ENCODE results near the gene SBNO1.

Gene SBNO1

DNA sequence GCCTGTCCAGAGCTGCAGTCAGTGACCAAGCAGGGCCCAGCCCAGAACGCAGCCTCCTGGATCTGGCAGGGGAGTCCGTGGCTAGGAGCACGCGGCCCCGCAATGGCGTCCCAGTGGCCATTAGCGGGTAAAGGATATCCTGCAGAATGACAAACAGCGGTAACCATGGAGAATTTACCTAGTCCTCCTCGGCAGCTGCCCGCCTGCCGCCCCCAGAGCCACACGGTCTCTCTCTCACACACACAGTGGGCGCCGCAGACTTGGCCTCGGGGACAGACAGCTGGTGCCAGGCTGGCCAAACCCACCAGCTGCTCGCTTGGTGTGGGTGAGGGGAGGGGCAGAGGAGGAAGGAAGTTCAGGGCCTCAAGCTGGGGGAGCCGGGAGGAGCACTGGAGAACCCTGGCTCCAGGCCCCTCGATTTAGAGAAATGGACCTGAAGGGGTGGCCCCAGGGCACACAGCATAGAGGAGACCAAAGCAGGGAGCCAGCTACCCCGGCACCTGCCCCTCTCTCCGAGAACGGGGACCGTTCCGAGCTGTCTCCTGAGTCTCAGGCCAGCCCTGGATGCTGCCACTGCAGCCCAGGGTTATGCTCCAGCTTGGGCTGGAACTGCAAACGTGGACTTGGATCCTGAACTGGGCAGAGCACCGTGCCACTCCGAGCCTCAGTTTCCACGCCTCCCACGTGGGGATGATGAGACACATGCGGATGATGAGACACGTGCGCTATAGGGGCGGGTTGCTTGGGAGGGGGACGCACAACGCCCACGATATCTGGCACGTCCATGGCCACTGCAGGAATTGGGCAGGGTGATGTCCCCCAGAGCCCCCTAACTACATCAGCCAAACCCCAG is 96.4 kb downstream of the SBNO1 start:
- H3K9me3 ChIP-seq (ENCODE audit: control insufficient read depth, low read length), result no peaks in the 10 kb centered on the region
- H3K27ac ChIP-seq (ENCODE audit: insufficient read depth, low read length, poor library complexity, severe bottlenecking), result no peak overlapping the region
- no peaks in the 10 kb centered on the region for H3K36me3 ChIP-seq (ENCODE audit: control insufficient read depth, insufficient read depth, low read length)
- H3K4me1 ChIP-seq (ENCODE audit: control insufficient read depth, insufficient read depth, low read length, poor library complexity, severe bottlenecking), result peaks cover 9% of the 10 kb centered on the region
- no peaks in the 10 kb centered on the region for H3K27me3 ChIP-seq (replicated peaks; ENCODE audit: control insufficient read depth, insufficient read depth, low read length, poor library complexity, severe bottlenecking)
- H3K4me3 ChIP-seq (ENCODE audit: insufficient read depth, low read depth, low read length, poor library complexity, severe bottlenecking), result no peak overlapping the region
- DNase-seq, result no peak

DNA sequence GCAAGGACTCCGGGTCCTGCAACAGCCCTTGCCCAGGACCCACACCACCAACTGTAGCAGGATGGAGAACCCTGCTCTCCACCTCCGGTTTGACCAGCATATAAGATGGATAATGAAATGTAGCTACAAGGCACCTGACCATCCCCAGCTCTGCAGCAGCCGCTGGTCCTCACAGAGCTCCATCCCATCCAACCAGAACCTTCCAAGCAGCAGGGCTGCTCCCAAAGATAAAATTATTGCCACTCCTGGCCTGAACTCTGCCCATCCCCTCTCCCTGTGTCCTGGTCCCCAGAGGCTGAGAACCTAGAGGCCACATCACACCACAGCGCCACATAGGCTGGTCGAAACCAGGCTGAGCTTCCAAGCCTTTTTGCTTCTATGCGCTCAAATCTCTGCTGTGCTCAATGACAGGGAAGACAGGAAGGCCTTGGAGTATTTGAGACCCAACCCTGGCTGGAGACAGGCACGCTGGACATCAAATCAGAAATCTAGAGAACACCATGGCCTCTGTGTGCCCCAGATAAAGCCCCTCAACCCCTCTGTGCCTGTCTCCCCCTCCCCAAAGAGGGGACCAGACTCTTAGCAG is 97.2 kb downstream of the SBNO1 start:
- no peak overlapping the region for H3K27ac ChIP-seq (ENCODE audit: insufficient read depth, low read length, poor library complexity, severe bottlenecking)
- H3K4me3 ChIP-seq (ENCODE audit: insufficient read depth, low read depth, low read length, poor library complexity, severe bottlenecking), result no peak overlapping the region
- H3K9me3 ChIP-seq (ENCODE audit: control insufficient read depth, low read length), result no peaks in the 10 kb centered on the region
- DNase-seq, result no peak
- H3K27me3 ChIP-seq (replicated peaks; ENCODE audit: control insufficient read depth, insufficient read depth, low read length, poor library complexity, severe bottlenecking), result no peaks in the 10 kb centered on the region
- H3K36me3 ChIP-seq (ENCODE audit: control insufficient read depth, insufficient read depth, low read length), result no peaks in the 10 kb centered on the region
- peaks cover 9% of the 10 kb centered on the region for H3K4me1 ChIP-seq (ENCODE audit: control insufficient read depth, insufficient read depth, low read length, poor library complexity, severe bottlenecking)

DNA sequence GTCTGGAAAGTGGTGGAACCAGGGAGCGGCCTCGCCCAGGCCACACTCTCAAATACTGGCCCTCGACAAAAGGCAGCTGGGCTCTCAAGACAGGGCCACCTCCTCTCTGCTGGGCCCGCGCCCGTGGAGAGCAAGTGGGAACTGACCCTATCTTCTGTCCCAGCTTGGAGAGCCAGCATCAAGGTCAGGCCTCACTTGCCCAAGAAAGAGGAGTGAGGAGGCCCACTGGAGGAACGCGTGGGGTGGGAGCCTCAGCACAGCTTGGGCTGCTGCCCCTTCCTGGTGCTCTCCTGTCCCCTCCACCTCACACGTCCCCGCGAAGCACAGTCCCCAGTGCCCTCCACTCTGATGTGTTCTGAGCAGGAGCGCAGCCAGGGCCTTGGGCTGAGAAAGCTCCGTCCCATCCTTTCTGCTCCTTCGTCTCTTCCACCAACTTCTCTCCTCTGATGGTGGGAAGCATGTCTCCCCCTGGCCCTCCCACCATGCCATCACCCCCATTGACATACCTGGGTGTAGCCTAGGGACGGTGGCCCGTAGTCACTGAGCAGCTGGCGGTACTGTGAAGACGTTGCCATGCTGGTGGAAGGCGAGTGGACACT is 97.9 kb downstream of the SBNO1 start:
- Histone ChIP-seq H3K27me3 (replicated peaks; ENCODE audit: control insufficient read depth, insufficient read depth, low read length, poor library complexity, severe bottlenecking) (no peaks in the 10 kb centered on the region), H3K4me1 (ENCODE audit: control insufficient read depth, insufficient read depth, low read length, poor library complexity, severe bottlenecking) (peaks cover 9% of the 10 kb centered on the region), H3K27ac (ENCODE audit: insufficient read depth, low read length, poor library complexity, severe bottlenecking) (no peak overlapping the region), H3K36me3 (ENCODE audit: control insufficient read depth, insufficient read depth, low read length) (no peaks in the 10 kb centered on the region), H3K4me3 (ENCODE audit: insufficient read depth, low read depth, low read length, poor library complexity, severe bottlenecking) (no peak overlapping the region), H3K9me3 (ENCODE audit: control insufficient read depth, low read length) (no peaks in the 10 kb centered on the region)
- DNase-seq, result no peak

DNA sequence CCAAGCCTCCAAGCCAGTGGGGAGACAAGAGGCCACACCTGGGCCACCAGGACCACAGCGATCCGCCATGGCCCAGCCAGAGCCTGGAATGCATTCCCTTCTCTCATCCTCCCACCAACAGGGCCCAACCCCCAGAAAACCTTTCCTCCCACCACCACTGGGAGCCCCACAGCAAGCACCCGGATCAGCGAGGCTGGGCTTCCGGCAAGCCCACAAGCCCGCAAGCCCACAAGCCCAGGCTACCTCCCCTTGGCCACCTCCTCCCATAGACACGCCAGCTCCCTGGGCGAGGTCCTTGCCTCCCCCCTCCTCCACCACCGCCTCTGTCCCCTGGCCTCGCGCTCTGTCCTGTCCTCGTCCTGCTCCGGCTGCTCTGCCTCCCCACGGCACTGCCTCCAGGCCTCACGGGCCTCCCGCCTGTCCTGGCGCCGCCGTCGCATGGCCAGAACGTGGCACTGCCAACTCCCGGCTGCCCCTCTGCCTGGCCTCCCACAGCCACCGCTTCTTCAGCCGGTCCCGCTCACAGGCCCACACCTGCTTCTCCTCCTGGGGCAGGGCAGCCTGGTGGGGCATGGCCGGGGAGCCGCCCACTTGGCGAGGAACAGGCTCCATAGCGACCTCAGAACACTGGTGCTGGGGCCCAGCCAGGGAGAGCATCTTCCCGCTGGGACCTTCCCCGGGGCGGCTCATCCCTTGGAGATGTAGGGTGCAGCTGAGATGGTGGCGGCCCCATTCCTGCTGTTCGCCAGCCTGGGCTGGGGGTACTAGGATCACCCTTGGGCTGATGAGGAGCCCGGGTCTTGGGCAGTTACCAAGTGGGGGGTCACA is 98.6 kb downstream of the SBNO1 start:
- DNase-seq, result no peak
- H3K27ac ChIP-seq (ENCODE audit: insufficient read depth, low read length, poor library complexity, severe bottlenecking), result no peak overlapping the region
- no peak overlapping the region for H3K4me3 ChIP-seq (ENCODE audit: insufficient read depth, low read depth, low read length, poor library complexity, severe bottlenecking)
- H3K4me1 ChIP-seq (ENCODE audit: control insufficient read depth, insufficient read depth, low read length, poor library complexity, severe bottlenecking), result peaks cover 9% of the 10 kb centered on the region
- H3K36me3 ChIP-seq (ENCODE audit: control insufficient read depth, insufficient read depth, low read length), result no peaks in the 10 kb centered on the region
- H3K9me3 ChIP-seq (ENCODE audit: control insufficient read depth, low read length), result no peaks in the 10 kb centered on the region
- no peaks in the 10 kb centered on the region for H3K27me3 ChIP-seq (replicated peaks; ENCODE audit: control insufficient read depth, insufficient read depth, low read length, poor library complexity, severe bottlenecking)

DNA sequence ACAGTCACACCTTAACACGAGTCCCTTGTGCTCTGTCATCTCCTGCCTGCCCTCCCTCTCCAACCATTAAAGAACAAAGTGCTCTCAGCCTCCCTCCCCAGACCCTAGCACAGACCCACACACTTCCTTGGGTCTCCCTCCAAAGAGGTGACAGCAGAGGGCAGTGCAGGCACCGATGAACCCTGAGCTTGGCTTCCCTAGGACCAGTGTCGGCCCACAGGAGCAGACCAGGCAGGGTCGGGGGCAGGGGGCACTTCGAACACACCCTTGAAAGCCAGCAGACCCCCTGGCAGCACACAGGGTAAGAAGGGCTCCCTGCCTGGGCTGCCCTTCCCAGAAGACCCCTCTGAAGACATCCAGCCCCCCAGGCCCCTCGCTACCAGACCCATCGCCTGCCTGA is 100.0 kb downstream of the SBNO1 start:
- no peaks in the 10 kb centered on the region for H3K27me3 ChIP-seq (replicated peaks; ENCODE audit: control insufficient read depth, insufficient read depth, low read length, poor library complexity, severe bottlenecking)
- no peak for DNase-seq

DNA sequence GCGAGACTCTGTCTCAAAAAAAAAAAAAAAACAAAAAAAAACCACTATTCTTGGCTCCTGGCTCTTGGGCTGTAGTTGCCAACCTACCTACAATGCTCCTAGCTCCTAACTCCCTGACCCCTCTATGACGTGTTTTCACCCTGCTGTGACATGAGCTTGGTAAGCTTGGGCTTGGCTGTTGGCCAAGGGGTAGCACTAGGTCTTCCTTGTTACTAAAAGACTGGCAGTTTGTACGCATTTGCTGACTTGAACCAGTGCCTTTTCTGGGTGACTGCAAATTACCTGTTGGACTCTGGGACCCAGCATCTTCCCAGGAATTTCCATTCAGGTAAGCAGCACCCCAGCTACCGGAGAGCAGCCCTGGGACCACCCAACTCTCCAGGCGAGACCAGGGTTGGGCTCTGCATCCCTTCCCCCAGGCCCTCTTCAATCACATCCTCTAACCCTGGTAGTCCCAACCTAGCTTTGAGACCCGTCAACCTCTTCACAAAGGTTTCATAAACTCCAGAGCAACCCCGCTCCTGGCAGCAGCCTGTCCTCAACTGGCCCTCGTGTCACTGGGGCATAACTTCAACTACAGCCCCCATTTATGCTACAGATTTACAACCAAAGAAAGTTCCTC is 101.3 kb downstream of the SBNO1 start:
- Histone ChIP-seq H3K4me3 (ENCODE audit: insufficient read depth, low read depth, low read length, poor library complexity, severe bottlenecking) (no peak overlapping the region), H3K9me3 (ENCODE audit: control insufficient read depth, low read length) (no peaks in the 10 kb centered on the region), H3K27ac (ENCODE audit: insufficient read depth, low read length, poor library complexity, severe bottlenecking) (no peak overlapping the region), H3K27me3 (replicated peaks; ENCODE audit: control insufficient read depth, insufficient read depth, low read length, poor library complexity, severe bottlenecking) (no peaks in the 10 kb centered on the region), H3K36me3 (ENCODE audit: control insufficient read depth, insufficient read depth, low read length) (peaks cover 6% of the 10 kb centered on the region), H3K4me1 (ENCODE audit: control insufficient read depth, insufficient read depth, low read length, poor library complexity, severe bottlenecking) (no peaks in the 10 kb centered on the region)
- no peak for DNase-seq

More for the DNA sequence above, 100.0 kb downstream of the SBNO1 start:
- Histone ChIP-seq H3K27ac (ENCODE audit: insufficient read depth, low read length, poor library complexity, severe bottlenecking) (no peak overlapping the region), H3K9me3 (ENCODE audit: control insufficient read depth, low read length) (no peaks in the 10 kb centered on the region), H3K36me3 (ENCODE audit: control insufficient read depth, insufficient read depth, low read length) (no peaks in the 10 kb centered on the region), H3K4me3 (ENCODE audit: insufficient read depth, low read depth, low read length, poor library complexity, severe bottlenecking) (no peak overlapping the region), H3K4me1 (ENCODE audit: control insufficient read depth, insufficient read depth, low read length, poor library complexity, severe bottlenecking) (no peaks in the 10 kb centered on the region)

DNA sequence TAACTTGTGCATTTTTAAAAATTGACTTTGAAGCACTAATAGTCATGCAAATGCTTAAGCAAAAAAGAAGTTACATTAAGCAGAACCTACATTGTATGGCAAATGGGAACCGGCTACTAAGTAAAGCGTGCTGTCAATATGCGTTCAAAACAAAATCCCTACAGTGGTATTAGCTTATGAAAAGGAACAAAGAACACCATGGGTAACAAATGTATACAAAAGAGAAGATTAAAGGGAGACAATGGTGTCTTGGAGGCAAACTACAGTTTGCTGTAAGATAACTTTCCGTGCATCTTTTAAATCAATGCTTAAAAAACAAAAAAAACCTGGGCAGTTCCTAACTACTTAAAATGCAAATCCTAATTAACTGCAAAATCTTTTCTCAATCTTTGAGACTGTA is 103.5 kb downstream of the SBNO1 start:
- Histone ChIP-seq H3K27me3 (replicated peaks; ENCODE audit: control insufficient read depth, insufficient read depth, low read length, poor library complexity, severe bottlenecking) (no peaks in the 10 kb centered on the region), H3K4me1 (ENCODE audit: control insufficient read depth, insufficient read depth, low read length, poor library complexity, severe bottlenecking) (no peaks in the 10 kb centered on the region), H3K27ac (ENCODE audit: insufficient read depth, low read length, poor library complexity, severe bottlenecking) (no peak overlapping the region), H3K9me3 (ENCODE audit: control insufficient read depth, low read length) (no peaks in the 10 kb centered on the region), H3K36me3 (ENCODE audit: control insufficient read depth, insufficient read depth, low read length) (peaks cover 23% of the 10 kb centered on the region), H3K4me3 (ENCODE audit: insufficient read depth, low read depth, low read length, poor library complexity, severe bottlenecking) (no peak overlapping the region)
- no peak for DNase-seq

DNA sequence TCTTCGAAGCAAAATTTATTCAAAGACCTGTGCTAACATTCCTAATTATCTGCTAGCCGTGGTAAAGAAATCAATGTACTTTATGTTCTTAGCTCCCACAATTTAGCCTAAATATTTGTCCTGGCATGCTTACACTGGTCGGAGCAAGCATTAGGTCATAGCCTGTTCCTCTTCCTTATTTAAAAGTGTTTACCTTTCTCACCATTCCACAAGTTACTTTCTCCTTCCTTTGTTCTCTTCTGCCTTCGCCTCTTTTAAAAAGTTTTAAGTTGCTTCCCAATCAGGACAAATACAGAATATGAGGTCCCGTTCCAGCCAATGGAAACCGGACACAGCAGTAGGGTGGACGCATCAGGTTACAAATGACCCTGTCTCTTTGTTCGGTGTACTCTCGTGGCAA is 104.6 kb downstream of the SBNO1 start:
- peaks cover 32% of the 10 kb centered on the region for H3K36me3 ChIP-seq (ENCODE audit: control insufficient read depth, insufficient read depth, low read length)
- no peak overlapping the region for H3K27ac ChIP-seq (ENCODE audit: insufficient read depth, low read length, poor library complexity, severe bottlenecking)
- H3K27me3 ChIP-seq (replicated peaks; ENCODE audit: control insufficient read depth, insufficient read depth, low read length, poor library complexity, severe bottlenecking), result no peaks in the 10 kb centered on the region

DNA sequence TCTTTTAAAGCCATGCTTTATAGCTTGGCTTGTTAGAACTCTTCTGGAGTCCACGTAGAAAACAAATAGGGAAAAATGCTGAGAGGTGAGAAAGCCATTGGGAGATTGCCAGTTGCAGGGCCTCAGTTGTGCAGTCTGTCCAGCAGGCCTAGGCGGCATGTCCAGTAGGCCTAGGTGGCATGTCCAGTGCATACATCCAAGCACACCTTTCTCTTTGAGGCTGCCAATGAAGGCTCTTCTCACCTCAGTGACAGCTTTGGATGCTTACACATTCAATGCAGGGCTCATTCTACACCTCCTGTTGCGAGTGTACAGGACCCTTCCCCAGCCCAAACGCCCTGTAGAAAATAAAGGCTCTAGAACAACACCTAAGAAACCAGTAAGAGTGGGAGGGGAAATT is 106.1 kb downstream of the SBNO1 start:
- no peaks in the 10 kb centered on the region for H3K4me1 ChIP-seq (ENCODE audit: control insufficient read depth, insufficient read depth, low read length, poor library complexity, severe bottlenecking)
- H3K9me3 ChIP-seq (ENCODE audit: control insufficient read depth, low read length), result no peaks in the 10 kb centered on the region
- H3K4me3 ChIP-seq (ENCODE audit: insufficient read depth, low read depth, low read length, poor library complexity, severe bottlenecking), result no peak overlapping the region
- no peaks in the 10 kb centered on the region for H3K27me3 ChIP-seq (replicated peaks; ENCODE audit: control insufficient read depth, insufficient read depth, low read length, poor library complexity, severe bottlenecking)
- no peak for DNase-seq
- no peak overlapping the region for H3K27ac ChIP-seq (ENCODE audit: insufficient read depth, low read length, poor library complexity, severe bottlenecking)
- H3K36me3 ChIP-seq (ENCODE audit: control insufficient read depth, insufficient read depth, low read length), result peaks cover 47% of the 10 kb centered on the region

More for the DNA sequence above, 104.6 kb downstream of the SBNO1 start:
- Histone ChIP-seq H3K4me1 (ENCODE audit: control insufficient read depth, insufficient read depth, low read length, poor library complexity, severe bottlenecking) (no peaks in the 10 kb centered on the region), H3K9me3 (ENCODE audit: control insufficient read depth, low read length) (no peaks in the 10 kb centered on the region), H3K4me3 (ENCODE audit: insufficient read depth, low read depth, low read length, poor library complexity, severe bottlenecking) (no peak overlapping the region)
- DNase-seq, result no peak

Data from effector memory CD4-positive, alpha-beta T cell (primary cell).